Natural killer cell (primary cell): ENCODE measurements around the gene PKD1. TPM values are rescaled to one million over a fixed set of nuclear protein-coding genes. Genes with fewer than 3 reads are reported as not detected.

Source experiments
- ATAC-seq, 3 donors: fragments of 150-1000 bp in 2 of 3; fragments of 200-7000 bp in 1 of 3; cut with Tn5 transposase; 1 replicate in 1 of 3; 2 replicates in 2 of 3; pipeline ENCODE4 v1.10.0; 2021; ENCODE audit warnings: mild to moderate bottlenecking in 2 of 3, moderate library complexity in 2 of 3
- DNase-seq, 2 donors: peaks; one replicate each; pipeline versions ENCODE4 v3.0.0 to v3.0.0-alpha.2; 2013 to 2021; ENCODE audit warnings: mixed read lengths in 1 of 2
- H3K27ac ChIP-seq: one replicate; pipeline ENCODE4 v1.5.1; 2013; ENCODE audit warnings: mild to moderate bottlenecking, low read length
- H3K27me3 ChIP-seq: one replicate; pipeline ENCODE4 v1.6.1; 2013; ENCODE audit warnings: low read length; ENCODE audit not compliant: control insufficient read depth, insufficient read depth
- H3K36me3 ChIP-seq: one replicate; pipeline ENCODE4 v1.6.1; 2013; ENCODE audit warnings: low read length; ENCODE audit not compliant: control insufficient read depth, insufficient read depth
- H3K4me1 ChIP-seq: one replicate; pipeline ENCODE4 v1.6.1; 2013; ENCODE audit warnings: low read length; ENCODE audit not compliant: control insufficient read depth, insufficient read depth
- H3K4me3 ChIP-seq: one replicate; pipeline ENCODE4 v1.5.1; 2013; ENCODE audit warnings: low read length
- H3K9me3 ChIP-seq: one replicate; pipeline ENCODE4 v1.6.1; 2013; ENCODE audit warnings: low read length; ENCODE audit not compliant: control insufficient read depth, insufficient read depth
- H3K27ac Mint-ChIP-seq, 2 donors: one replicate each; pipeline ENCODE4 v1.8.0; 2022; ENCODE audit warnings: mild to moderate bottlenecking in 2 of 2, mixed read lengths in 2 of 2, moderate library complexity in 1 of 2
- H3K27me3 Mint-ChIP-seq, 2 donors: one replicate each; pipeline ENCODE4 v1.8.0; 2022; ENCODE audit warnings: low read depth in 2 of 2, mixed read lengths in 2 of 2
- H3K36me3 Mint-ChIP-seq: one replicate; pipeline ENCODE4 v1.8.0; 2022; ENCODE audit warnings: mixed read lengths
- H3K4me1 Mint-ChIP-seq, 2 donors: one replicate each; pipeline ENCODE4 v1.8.0; 2022; ENCODE audit warnings: mixed read lengths in 2 of 2
- H3K4me3 Mint-ChIP-seq: one replicate; pipeline ENCODE4 v1.8.0; 2022; ENCODE audit warnings: mild to moderate bottlenecking, moderate library complexity, mixed read lengths
- H3K9me3 Mint-ChIP-seq, 2 donors: one replicate each; pipeline ENCODE4 v1.8.0; 2022; ENCODE audit warnings: mixed read lengths in 2 of 2
- CTCF ChIP-seq: fragments of 200-600 bp; IDR thresholded peaks from one replicate; pipeline ENCODE4 v1.8.0; 2022; ENCODE audit warnings: antibody characterized with exemption
- WGBS: methylation state at CpG from one replicate; pipeline ENCODE4 v1.1.7; 2013; ENCODE audit warnings: missing lambda C conversion rate; ENCODE audit not compliant: insufficient coverage; 5-methylcytosine and 5-hydroxymethylcytosine counted together
- intact Hi-C: fragments of 100-400 bp; cut with micrococcal nuclease; formaldehyde crosslinking; loops from one replicate; pipeline ENCODE4 v1.14.2; 2022
- total RNA-seq, 4 donors: library from RNA; stranded (reverse); fragments of 120-200 nt in 1 of 4; gene quantifications; one replicate each; pipeline versions ENCODE4 v1.2.3 to v1.2.4, GENCODE V29; 2013 to 2022

The PKD1 gene
- total RNA-seq, 3 donors from 2014 or later (not counting 1 experiment from before 2014, with no cell fraction given): 87.0 to 105 (median 99.1) TPM

DNA sequence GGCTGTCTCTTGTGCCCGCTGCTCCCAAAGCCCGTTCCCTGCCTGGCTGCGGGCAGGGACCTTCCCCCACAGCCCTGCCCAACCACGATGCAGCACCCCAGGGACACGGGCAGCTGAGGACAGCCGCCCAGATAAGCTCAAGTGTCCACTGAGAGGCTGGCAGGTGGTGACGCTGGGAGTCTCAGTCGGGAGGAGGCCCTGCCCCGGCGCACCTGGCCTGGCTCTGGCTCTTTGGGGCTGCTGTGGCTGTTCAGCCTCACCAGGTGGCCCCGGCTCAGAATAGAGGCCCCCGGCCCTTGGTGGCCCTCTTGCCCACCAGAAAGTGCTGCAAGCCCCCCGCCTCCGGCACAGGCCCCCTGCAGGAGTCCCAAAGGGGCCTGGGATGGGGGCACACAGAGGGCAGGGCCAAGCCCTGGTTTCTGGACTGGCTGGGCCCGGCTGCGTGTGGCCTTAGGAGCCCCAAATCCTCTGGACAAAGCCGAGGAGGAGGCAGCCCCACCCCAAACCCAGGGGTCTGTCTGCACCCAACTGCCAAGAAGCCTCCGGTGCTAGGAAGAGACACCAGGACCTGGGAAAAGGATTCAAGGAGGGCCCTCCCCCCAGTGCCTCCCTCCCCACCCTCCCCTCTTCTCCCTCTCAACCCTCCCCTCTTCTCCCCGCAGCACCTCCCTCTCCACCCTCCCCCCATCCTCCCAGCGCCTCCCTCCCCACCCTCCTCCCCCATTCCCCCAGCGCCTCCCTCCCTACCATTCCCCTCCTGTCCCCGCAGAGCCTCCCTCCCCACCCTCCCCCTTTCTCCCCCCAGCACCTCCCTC is 93.3 kb downstream of the PKD1 start:
- no peaks in the 10 kb centered on the region for H3K9me3 Mint-ChIP-seq
- H3K9me3 ChIP-seq: no peaks in the 10 kb centered on the region
- H3K27me3 ChIP-seq: no peaks in the 10 kb centered on the region
- no peaks in the 10 kb centered on the region for H3K36me3 Mint-ChIP-seq
- TF ChIP-seq CTCF: no peak
- intact Hi-C loops: no loop called here
- no peak overlapping the region for H3K4me3 Mint-ChIP-seq
- 93% methylated on average over 18 of the region's 22 CpGs for WGBS
- peaks cover 32% of the 10 kb centered on the region for H3K4me1 ChIP-seq
- no peak overlapping the region for H3K27ac ChIP-seq
- H3K27me3 Mint-ChIP-seq: no peaks in the 10 kb centered on the region
- peaks cover 6 to 16% of the 10 kb centered on the region in 2 donors for H3K4me1 Mint-ChIP-seq
- H3K4me3 ChIP-seq: no peak overlapping the region
- ATAC-seq (no peak), DNase-seq (no peak)
- H3K27ac Mint-ChIP-seq: no peak overlapping the region
- peaks cover 2% of the 10 kb centered on the region for H3K36me3 ChIP-seq

GRCh38 chr16:2040787-2041522 is 94.7 kb downstream of the PKD1 start:
- no peak overlapping the region for H3K27ac Mint-ChIP-seq
- no peak overlapping the region for H3K4me3 Mint-ChIP-seq
- Histone ChIP-seq H3K27me3 (no peaks in the 10 kb centered on the region), H3K4me3 (no peak overlapping the region), H3K9me3 (no peaks in the 10 kb centered on the region), H3K4me1 (peaks cover 21% of the 10 kb centered on the region), H3K36me3 (peaks cover 2% of the 10 kb centered on the region), H3K27ac (no peak overlapping the region)
- TF ChIP-seq CTCF: no peak
- intact Hi-C loops: no loop called here
- WGBS: 93% methylated on average over 20 of the region's 20 CpGs
- ATAC-seq (no peak), DNase-seq (no peak)
- no peaks in the 10 kb centered on the region for H3K36me3 Mint-ChIP-seq
- H3K9me3 Mint-ChIP-seq: no peaks in the 10 kb centered on the region
- H3K27me3 Mint-ChIP-seq: no peaks in the 10 kb centered on the region
- H3K4me1 Mint-ChIP-seq: peaks cover 0 to 4% of the 10 kb centered on the region in 2 donors

DNA sequence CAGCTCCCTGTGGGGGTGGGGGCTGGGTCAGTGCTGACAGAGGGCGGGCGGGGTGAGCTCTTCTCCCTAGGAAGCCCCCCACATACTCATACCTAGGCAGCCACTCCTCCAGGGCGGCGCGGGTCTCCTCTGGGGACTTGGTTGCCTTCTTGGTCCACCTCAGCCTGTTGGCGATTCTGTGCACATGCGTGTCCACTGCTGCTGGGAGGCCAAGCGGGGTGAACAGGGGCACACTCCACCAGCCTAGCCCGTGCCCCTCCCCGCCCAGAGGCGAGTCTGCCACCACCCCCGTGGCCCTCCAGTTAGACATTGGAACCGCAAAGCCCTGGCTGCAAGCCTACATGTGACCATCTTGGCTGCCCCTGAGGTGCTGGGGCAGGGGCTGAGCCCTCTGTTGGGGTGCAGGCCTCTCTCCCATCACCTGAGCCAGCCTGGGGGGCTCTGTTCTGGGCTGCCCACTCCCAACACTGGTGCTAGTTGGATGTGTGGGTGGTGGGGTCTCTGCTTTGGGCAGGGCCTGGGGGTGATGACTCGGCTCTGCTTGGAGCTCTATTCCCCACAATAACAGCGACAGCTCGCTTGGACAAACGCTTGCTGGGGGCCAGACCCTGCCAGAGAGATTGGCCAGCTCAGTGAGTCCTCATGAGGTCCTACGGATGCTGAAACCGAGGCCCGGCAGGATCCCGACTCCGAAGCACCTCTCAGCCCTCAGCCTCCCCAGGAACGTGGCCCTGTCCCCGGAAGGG is 95.5 kb downstream of the PKD1 start:
- Mint-ChIP-seq H3K36me3 (no peaks in the 10 kb centered on the region), H3K27ac (no peak overlapping the region), H3K9me3 (no peaks in the 10 kb centered on the region), H3K4me3 (no peak overlapping the region), H3K27me3 (no peaks in the 10 kb centered on the region), H3K4me1 (peaks cover 0 to 4% of the 10 kb centered on the region in 2 donors)
- no peak for TF ChIP-seq CTCF
- no peak for ATAC-seq
- 93% methylated on average over 24 of the region's 24 CpGs for WGBS
- no peak overlapping the region for H3K27ac ChIP-seq
- no peak overlapping the region for H3K4me3 ChIP-seq
- peaks cover 21% of the 10 kb centered on the region for H3K4me1 ChIP-seq
- no peak for DNase-seq
- peaks cover 2% of the 10 kb centered on the region for H3K36me3 ChIP-seq
- H3K9me3 ChIP-seq: no peaks in the 10 kb centered on the region
- no peaks in the 10 kb centered on the region for H3K27me3 ChIP-seq
- intact Hi-C loops: no loop called here
